Measurements from ENCODE around the gene PARN.

- no peak for TF ChIP-seq EZH2 (optimal IDR thresholded peaks at IDR 0.05; ENCODE audit: low read depth, low read length)
- no peak for TF ChIP-seq CTCF (IDR thresholded peaks at IDR 0.05; ENCODE audit: low read length)
- TF ChIP-seq EZH2phosphoT487 (IDR thresholded peaks at IDR 0.05; ENCODE audit: low read length): no peak
Observed at GRCh38 chr16:14499110-14499509, 130.9 kb downstream of the PARN start.

Data from MM.1S (cell line).